Caco-2 (cell line): ENCODE measurements around the gene RABGAP1L. TPM values are rescaled to one million over a fixed set of nuclear protein-coding genes. Genes with fewer than 3 reads are reported as not detected.

ENCODE experiments used
- BruUV-seq: library from RNA; stranded (reverse); fragments of 400-500 nt; replicated peaks from 2 replicates; lab custom pipeline; 2021; lab: Mats Ljungman, UMichigan
- CTCF ChIA-PET: fragments of 300-600 bp; sonication (Branson Sonifier 250); formaldehyde crosslinking; loops from one replicate; lab custom pipeline; 2022; ENCODE audit warnings: antibody characterized with exemption; lab: Charles Lee
- POLR2A ChIA-PET: fragments of 300-600 bp; sonication (Branson Sonifier 250); formaldehyde crosslinking; loops from one replicate; lab custom pipeline; 2022; ENCODE audit warnings: antibody characterized with exemption; lab: Charles Lee
- DNase-seq, 2 experiments: peaks; one replicate each; pipeline versions ENCODE4 v3.0.0 to v3.0.0-alpha.2; 2020 to 2022
- H3K27me3 ChIP-seq: replicated peaks from 2 replicates; pipeline ENCODE4 v1.6.0; 2011; ENCODE audit warnings: low read length; ENCODE audit not compliant: control insufficient read depth, insufficient read depth
- H3K36me3 ChIP-seq: 2 replicates; pipeline ENCODE4 v1.5.1; 2011; ENCODE audit warnings: low read length; ENCODE audit not compliant: control insufficient read depth, insufficient read depth
- H3K4me1 ChIP-seq: fragments of 250-450 bp; sonication (Bioruptor Pico); 2 replicates; pipeline ENCODE4 v1.5.1; 2020; ENCODE audit warnings: mild to moderate bottlenecking
- H3K4me3 ChIP-seq: 2 replicates; pipeline ENCODE4 v1.5.1; 2011; ENCODE audit warnings: low read depth, mild to moderate bottlenecking, control low read depth, low read length
- H3K9me3 ChIP-seq: fragments of 250-450 bp; sonication (Bioruptor Pico); 2 replicates; pipeline ENCODE4 v1.5.1; 2020; ENCODE audit warnings: mild to moderate bottlenecking, moderate library complexity
- H3K27ac Mint-ChIP-seq: one replicate; pipeline ENCODE4 v1.8.0; 2022; ENCODE audit warnings: mixed read lengths; ENCODE audit not compliant: unreplicated experiment
- H3K27me3 Mint-ChIP-seq: one replicate; pipeline ENCODE4 v1.8.0; 2022; ENCODE audit warnings: mixed read lengths; ENCODE audit not compliant: insufficient read depth, unreplicated experiment
- H3K36me3 Mint-ChIP-seq: one replicate; pipeline ENCODE4 v1.8.0; 2022; ENCODE audit warnings: mild to moderate bottlenecking, mixed read lengths; ENCODE audit not compliant: insufficient read depth, unreplicated experiment
- H3K4me1 Mint-ChIP-seq: one replicate; pipeline ENCODE4 v1.8.0; 2022; ENCODE audit warnings: low read depth, mixed read lengths; ENCODE audit not compliant: unreplicated experiment
- H3K4me3 Mint-ChIP-seq: one replicate; pipeline ENCODE4 v1.8.0; 2022; ENCODE audit warnings: mild to moderate bottlenecking, moderate library complexity, mixed read lengths; ENCODE audit not compliant: unreplicated experiment
- H3K9me3 Mint-ChIP-seq: one replicate; pipeline ENCODE4 v1.8.0; 2022; ENCODE audit warnings: mixed read lengths; ENCODE audit not compliant: unreplicated experiment
- intact Hi-C: fragments of 100-400 bp; cut with micrococcal nuclease; formaldehyde crosslinking; loops from one replicate; pipeline ENCODE4 v1.10.0; 2022; ENCODE audit not compliant: unreplicated experiment
- total RNA-seq: library from RNA; stranded (reverse); gene quantifications from 2 replicates; pipeline ENCODE4 v1.2.3, GENCODE V29; 2022
- TF ChIP-seq, protein P1 (sequence below), 2 experiments: fragments of 200-600 bp in 1 of 2; IDR thresholded peaks; 1 replicate in 1 of 2; 2 replicates in 1 of 2; pipeline versions ENCODE4 v1.5.1 to v1.8.0; 2011 to 2022; ENCODE audit warnings: antibody characterized with exemption in 1 of 2, control low read depth in 1 of 2, inconsistent platforms in 1 of 2, low read depth in 1 of 2, low read length in 1 of 2, mild to moderate bottlenecking in 1 of 2, moderate library complexity in 1 of 2; ENCODE audit not compliant: insufficient read depth in 1 of 2, severe bottlenecking in 1 of 2, unreplicated experiment in 1 of 2

Gene RABGAP1L
- total RNA-seq, 1 experiment from 2014 or later = 20.3 TPM

DNA sequence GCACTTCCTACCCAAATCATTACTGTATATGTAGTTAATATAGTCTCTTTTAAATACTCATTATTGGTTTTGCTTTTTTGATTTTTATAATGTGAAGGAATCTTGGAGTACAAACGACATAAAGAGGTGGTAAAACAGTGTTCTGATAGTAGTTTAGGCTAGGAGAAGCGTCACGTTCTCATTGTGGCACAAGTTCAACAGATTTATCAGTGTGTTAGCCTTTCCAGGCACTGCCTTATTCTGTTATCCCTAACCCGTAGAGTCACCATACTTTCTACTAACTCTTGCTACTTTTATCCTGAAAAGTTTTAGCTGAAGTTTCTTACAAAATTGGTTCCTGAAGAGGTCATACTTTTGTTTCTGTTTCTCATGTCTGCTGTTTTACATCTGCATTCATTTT is 665.8 kb downstream of the RABGAP1L start:
- Mint-ChIP-seq H3K36me3 (no peaks in the 10 kb centered on the region), H3K27ac (no peak overlapping the region), H3K27me3 (no peaks in the 10 kb centered on the region), H3K9me3 (no peaks in the 10 kb centered on the region), H3K4me3 (no peak overlapping the region), H3K4me1 (no peaks in the 10 kb centered on the region)
- no peaks in the 10 kb centered on the region for H3K27me3 ChIP-seq
- no peaks in the 10 kb centered on the region for H3K4me1 ChIP-seq
- no TSS peak for BruUV-seq
- POLR2A ChIA-PET = no interaction called here
- DNase-seq = no peak
- H3K9me3 ChIP-seq = no peaks in the 10 kb centered on the region
- TF ChIP-seq, protein P1, sequence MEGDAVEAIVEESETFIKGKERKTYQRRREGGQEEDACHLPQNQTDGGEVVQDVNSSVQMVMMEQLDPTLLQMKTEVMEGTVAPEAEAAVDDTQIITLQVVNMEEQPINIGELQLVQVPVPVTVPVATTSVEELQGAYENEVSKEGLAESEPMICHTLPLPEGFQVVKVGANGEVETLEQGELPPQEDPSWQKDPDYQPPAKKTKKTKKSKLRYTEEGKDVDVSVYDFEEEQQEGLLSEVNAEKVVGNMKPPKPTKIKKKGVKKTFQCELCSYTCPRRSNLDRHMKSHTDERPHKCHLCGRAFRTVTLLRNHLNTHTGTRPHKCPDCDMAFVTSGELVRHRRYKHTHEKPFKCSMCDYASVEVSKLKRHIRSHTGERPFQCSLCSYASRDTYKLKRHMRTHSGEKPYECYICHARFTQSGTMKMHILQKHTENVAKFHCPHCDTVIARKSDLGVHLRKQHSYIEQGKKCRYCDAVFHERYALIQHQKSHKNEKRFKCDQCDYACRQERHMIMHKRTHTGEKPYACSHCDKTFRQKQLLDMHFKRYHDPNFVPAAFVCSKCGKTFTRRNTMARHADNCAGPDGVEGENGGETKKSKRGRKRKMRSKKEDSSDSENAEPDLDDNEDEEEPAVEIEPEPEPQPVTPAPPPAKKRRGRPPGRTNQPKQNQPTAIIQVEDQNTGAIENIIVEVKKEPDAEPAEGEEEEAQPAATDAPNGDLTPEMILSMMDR (IDR thresholded peaks at IDR 0.05; ENCODE audit: insufficient read depth in 1 of 2, low read depth in 1 of 2, low read length in 1 of 2, severe bottlenecking in 1 of 2, unreplicated experiment in 1 of 2) = no peak
- no peak overlapping the region for H3K4me3 ChIP-seq
- CTCF ChIA-PET = no interaction called here
- intact Hi-C loops = no loop called here
- no peaks in the 10 kb centered on the region for H3K36me3 ChIP-seq

DNA sequence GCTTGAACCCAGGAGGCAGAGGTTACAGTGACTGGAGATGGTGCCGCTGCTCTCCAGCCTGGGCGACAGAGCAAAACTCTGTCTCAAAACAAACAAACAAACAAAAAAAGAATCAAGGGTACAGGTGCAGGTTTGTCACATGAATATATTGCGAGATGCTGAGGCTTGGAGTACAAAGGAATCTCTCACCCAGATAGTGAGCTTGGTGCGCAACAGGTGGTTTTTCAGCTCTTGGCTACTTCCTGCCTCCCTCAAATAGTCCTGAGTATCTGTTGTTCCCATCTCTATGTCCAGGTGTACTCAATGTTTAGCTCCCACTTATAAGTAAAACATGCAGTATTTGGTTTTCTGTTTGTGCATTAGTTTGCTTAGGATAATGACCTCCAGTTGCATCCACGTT is 666.5 kb downstream of the RABGAP1L start:
- Histone ChIP-seq H3K36me3 (no peaks in the 10 kb centered on the region), H3K4me1 (no peaks in the 10 kb centered on the region), H3K9me3 (no peaks in the 10 kb centered on the region), H3K27me3 (no peaks in the 10 kb centered on the region), H3K4me3 (no peak overlapping the region)
- ChIA-PET POLR2A (no interaction called here), CTCF (no interaction called here)
- no peak overlapping the region for H3K4me3 Mint-ChIP-seq
- intact Hi-C loops = no loop called here
- H3K9me3 Mint-ChIP-seq = no peaks in the 10 kb centered on the region
- H3K27me3 Mint-ChIP-seq = no peaks in the 10 kb centered on the region
- no peaks in the 10 kb centered on the region for H3K4me1 Mint-ChIP-seq
- BruUV-seq = no TSS peak
- no peak overlapping the region for H3K27ac Mint-ChIP-seq
- no peak for DNase-seq
- TF ChIP-seq, protein P1 (IDR thresholded peaks at IDR 0.05; ENCODE audit: insufficient read depth in 1 of 2, low read depth in 1 of 2, low read length in 1 of 2, severe bottlenecking in 1 of 2, unreplicated experiment in 1 of 2) = no peak
- no peaks in the 10 kb centered on the region for H3K36me3 Mint-ChIP-seq

DNA sequence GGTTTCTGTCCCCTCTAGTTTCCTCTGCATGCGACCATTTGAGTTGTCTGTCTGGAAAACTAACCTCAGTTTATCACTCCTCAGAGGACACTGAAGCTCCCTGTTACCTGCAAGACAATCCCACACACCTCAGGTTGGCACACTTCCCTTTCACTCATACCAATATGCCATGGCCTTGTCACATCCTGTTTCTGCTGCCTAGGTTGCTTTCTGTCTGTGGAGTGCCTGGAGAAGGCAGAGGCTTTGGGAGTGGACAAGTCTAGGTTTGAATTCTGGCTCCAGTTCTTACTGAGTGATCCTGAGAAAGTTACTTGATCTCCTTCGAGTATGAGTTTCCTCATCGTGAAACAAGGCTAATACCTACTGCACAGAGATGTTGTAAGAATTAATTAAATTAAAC is 668.9 kb downstream of the RABGAP1L start:
- Mint-ChIP-seq H3K27me3 (no peaks in the 10 kb centered on the region), H3K4me3 (no peak overlapping the region), H3K27ac (no peak overlapping the region), H3K4me1 (no peaks in the 10 kb centered on the region), H3K36me3 (no peaks in the 10 kb centered on the region), H3K9me3 (no peaks in the 10 kb centered on the region)
- ChIA-PET POLR2A (no interaction called here), CTCF (no interaction called here)
- no TSS peak for BruUV-seq
- Histone ChIP-seq H3K4me3 (no peak overlapping the region), H3K4me1 (no peaks in the 10 kb centered on the region), H3K36me3 (no peaks in the 10 kb centered on the region), H3K9me3 (no peaks in the 10 kb centered on the region), H3K27me3 (no peaks in the 10 kb centered on the region)
- TF ChIP-seq, protein P1 (IDR thresholded peaks at IDR 0.05; ENCODE audit: insufficient read depth in 1 of 2, low read depth in 1 of 2, low read length in 1 of 2, severe bottlenecking in 1 of 2, unreplicated experiment in 1 of 2) = no peak
- intact Hi-C loops = no loop called here
- no peak for DNase-seq
